ENCODE measurements around the gene PIGS. TPM values are rescaled to one million over a fixed set of nuclear protein-coding genes. Genes with fewer than 3 reads are reported as not detected.
"Not testable (repeated sequence)": the region's sequence is repeated elsewhere in the genome, so short reads cannot be mapped to it uniquely, and the experiment has no call there.

Gene PIGS
- total and polyA plus RNA-seq, 2 donors (not counting 3 experiments of a cell fraction or from before 2014, with no cell fraction given): 71.3 to 110 TPM

- intact Hi-C loops (cut with micrococcal nuclease) (no loop called here), dilution Hi-C loops (cut with MboI; ENCODE audit: extremely low pct_ligation_motif_present, low sequenced_read_pairs) (no loop called here)
- Histone ChIP-seq H3K79me2 (ENCODE audit: control insufficient read depth, insufficient read depth, low read length) (no peaks in the 10 kb centered on the region), H3K9ac (replicated peaks; ENCODE audit: extremely low read depth, insufficient read depth, low read length) (no peak overlapping the region), H3K4me3 (replicated peaks in 1 of 3; ENCODE audit: insufficient read depth in 1 of 3, low read depth in 1 of 3, low read length in 3 of 3) (no peak overlapping the region), H3K4me2 (ENCODE audit: insufficient read depth, low read length) (no peak overlapping the region), H3K27ac (ENCODE audit: insufficient read depth, low read depth, low read length) (no peak overlapping the region), H3K36me3 (ENCODE audit: control insufficient read depth in 2 of 2, extremely low read depth in 1 of 2, insufficient read depth in 2 of 2, low read length in 2 of 2) (no peaks in the 10 kb centered on the region), H4K20me1 (replicated peaks; ENCODE audit: control insufficient read depth, extremely low read depth, insufficient read depth, low read length) (no peaks in the 10 kb centered on the region), H3K4me1 (ENCODE audit: control insufficient read depth, extremely low read depth, insufficient read depth, low read length) (no peaks in the 10 kb centered on the region), H3K9me1 (replicated peaks; ENCODE audit: control insufficient read depth, extremely low read depth, insufficient read depth, low read length) (no peaks in the 10 kb centered on the region), H3K9me3 (replicated peaks; ENCODE audit: control insufficient read depth, insufficient read depth, low read length) (no peaks in the 10 kb centered on the region), H2AFZ (ENCODE audit: low read depth, low read length) (no peak overlapping the region), H3K27me3 (ENCODE audit: control insufficient read depth in 2 of 2, insufficient read depth in 2 of 2, low read length in 2 of 2) (no peaks in the 10 kb centered on the region)
- ChIA-PET POLR2A (no interaction called here), CTCF (no interaction called here)
- TF ChIP-seq POLR2AphosphoS5 (IDR thresholded peaks at IDR 0.05; ENCODE audit: insufficient read depth, low read depth, low read length) (no peak), CTCF (IDR thresholded peaks at IDR 0.05; ENCODE audit: extremely low read depth in 1 of 2, insufficient read depth in 1 of 2, low read depth in 1 of 2, low read length in 2 of 2) (no peak), MYC (IDR thresholded peaks at IDR 0.05; ENCODE audit: low read depth, low read length) (no peak), MAX (IDR thresholded peaks at IDR 0.05; ENCODE audit: insufficient read depth, insufficient read length) (no peak)
- no TSS peak for BruUV-seq (replicated peaks)
- DNase-seq (ENCODE audit: low read depth, low spot score) (no peak), FAIRE-seq (no peak)
These were observed 48.1 kb downstream of the PIGS start for GRCh38 chr17:28523186-28523585.

- H3K36me3 ChIP-seq (ENCODE audit: control insufficient read depth in 2 of 2, extremely low read depth in 1 of 2, insufficient read depth in 2 of 2, low read length in 2 of 2): not testable (repeated sequence)
These were observed 49.0 kb downstream of the PIGS start for GRCh38 chr17:28522281-28522680.

More at GRCh38 chr17:28522281-28522680, 49.0 kb downstream of the PIGS start:
- H3K9me1 ChIP-seq (replicated peaks; ENCODE audit: control insufficient read depth, extremely low read depth, insufficient read depth, low read length); H3K4me3 ChIP-seq (replicated peaks in 1 of 3; ENCODE audit: insufficient read depth in 1 of 3, low read depth in 1 of 3, low read length in 3 of 3); DNase-seq (ENCODE audit: low read depth, low spot score); BruUV-seq (replicated peaks); POLR2A ChIA-PET; CTCF ChIA-PET; H3K27ac ChIP-seq (ENCODE audit: insufficient read depth, low read depth, low read length); H3K79me2 ChIP-seq (ENCODE audit: control insufficient read depth, insufficient read depth, low read length); H2AFZ ChIP-seq (ENCODE audit: low read depth, low read length); dilution Hi-C loops (cut with MboI; ENCODE audit: extremely low pct_ligation_motif_present, low sequenced_read_pairs); H3K9me3 ChIP-seq (replicated peaks; ENCODE audit: control insufficient read depth, insufficient read depth, low read length); FAIRE-seq; H3K27me3 ChIP-seq (ENCODE audit: control insufficient read depth in 2 of 2, insufficient read depth in 2 of 2, low read length in 2 of 2); intact Hi-C loops (cut with micrococcal nuclease); H4K20me1 ChIP-seq (replicated peaks; ENCODE audit: control insufficient read depth, extremely low read depth, insufficient read depth, low read length); H3K4me2 ChIP-seq (ENCODE audit: insufficient read depth, low read length); H3K9ac ChIP-seq (replicated peaks; ENCODE audit: extremely low read depth, insufficient read depth, low read length); H3K4me1 ChIP-seq (ENCODE audit: control insufficient read depth, extremely low read depth, insufficient read depth, low read length): not testable (repeated sequence)

Measured in endothelial cell of umbilical vein (primary cell).